ENCODE measurements around the gene IL22RA1. TPM values are rescaled to one million over a fixed set of nuclear protein-coding genes. Genes with fewer than 3 reads are reported as not detected.

IL22RA1 gene
- total and polyA plus RNA-seq, 9 of the 15 experiments (the other 6 are each of a cell fraction or from before 2014, with no cell fraction given): not detected

DNA sequence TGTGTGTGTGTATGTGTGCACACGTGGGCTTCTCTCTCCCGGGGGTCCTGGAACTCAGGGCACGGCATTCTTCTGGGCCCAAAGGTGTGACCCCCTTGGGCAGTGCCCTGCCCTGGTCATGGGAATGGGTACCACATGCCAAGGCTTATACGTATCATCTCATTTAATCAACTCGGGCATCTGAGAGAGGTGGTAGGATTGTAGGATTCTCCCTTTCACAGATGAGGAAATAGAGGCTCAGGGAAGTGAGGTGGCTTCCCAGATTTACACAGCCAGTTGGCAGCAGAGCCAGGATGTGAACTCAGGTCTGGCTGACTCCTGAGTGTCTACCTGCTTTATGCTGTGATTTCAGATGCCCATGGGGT is 46.2 kb downstream of the IL22RA1 start (continued):
- TF ChIP-seq, protein P1, sequence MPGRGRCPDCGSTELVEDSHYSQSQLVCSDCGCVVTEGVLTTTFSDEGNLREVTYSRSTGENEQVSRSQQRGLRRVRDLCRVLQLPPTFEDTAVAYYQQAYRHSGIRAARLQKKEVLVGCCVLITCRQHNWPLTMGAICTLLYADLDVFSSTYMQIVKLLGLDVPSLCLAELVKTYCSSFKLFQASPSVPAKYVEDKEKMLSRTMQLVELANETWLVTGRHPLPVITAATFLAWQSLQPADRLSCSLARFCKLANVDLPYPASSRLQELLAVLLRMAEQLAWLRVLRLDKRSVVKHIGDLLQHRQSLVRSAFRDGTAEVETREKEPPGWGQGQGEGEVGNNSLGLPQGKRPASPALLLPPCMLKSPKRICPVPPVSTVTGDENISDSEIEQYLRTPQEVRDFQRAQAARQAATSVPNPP (IDR thresholded peaks at IDR 0.05; ENCODE audit: borderline replicate concordance, insufficient read depth, insufficient read length): no peak
- TF ChIP-seq DNMT1 (IDR thresholded peaks at IDR 0.05): no peak

GRCh38 chr1:24096009-24096738 is 46.8 kb downstream of the IL22RA1 start:
- Histone ChIP-seq H3K9me3 (replicated peaks; ENCODE audit: control insufficient read depth, insufficient read depth, low read depth, low read length) (no peaks in the 10 kb centered on the region), H3K4me1 (replicated peaks in 1 of 2; ENCODE audit: control insufficient read depth in 2 of 2, insufficient read depth in 2 of 2, low read length in 2 of 2) (peaks cover 0 to 3% of the 10 kb centered on the region in 2 experiments; a peak in 2 of 5 replicates), H4K20me1 (replicated peaks; ENCODE audit: control insufficient read depth, insufficient read depth, low read length) (peaks cover 19% of the 10 kb centered on the region), H3K9me1 (ENCODE audit: control insufficient read depth, insufficient read depth, low read length) (peaks cover 5% of the 10 kb centered on the region), H3K4me3 (no peak overlapping the region), H3K4me2 (ENCODE audit: insufficient read depth, low read length) (no peak overlapping the region), H3K9ac (ENCODE audit: insufficient read depth in 1 of 2, low read depth in 2 of 2, low read length in 2 of 2) (no peak overlapping the region), H2AFZ (ENCODE audit: low read depth, low read length) (no peak overlapping the region), H3K79me2 (ENCODE audit: control insufficient read depth, insufficient read depth, low read length) (no peaks in the 10 kb centered on the region), H3K27me3 (ENCODE audit: control insufficient read depth in 2 of 2, insufficient read depth in 2 of 2, low read length in 2 of 2) (peaks cover 58 to 99% of the 10 kb centered on the region in 2 experiments), H3K27ac (ENCODE audit: extremely low read depth, low read depth, low read length) (no peak overlapping the region), H3K36me3 (ENCODE audit: control insufficient read depth, insufficient read depth, low read length) (no peaks in the 10 kb centered on the region)
- WGBS (ENCODE audit: insufficient coverage, low coverage, missing lambda C conversion rate): 9% methylated on average over 8 of the region's 8 CpGs
- FAIRE-seq (no peak), DNase-seq (ENCODE audit: extremely low read depth in 1 of 4, low spot score in 3 of 4) (no peak), ATAC-seq (0 out of 3 replicates have a peak, but pooled peaks have one; percentile 11)
- BruUV-seq (replicated peaks): no TSS peak
- in situ Hi-C loops (cut with MboI) (no loop called here), intact Hi-C loops (cut with micrococcal nuclease) (no loop called here)
- POLR2A ChIA-PET: no interaction called here
- CTCF ChIA-PET (ENCODE audit: low intra/inter-chr PET ratio): interaction anchor here (0.5 kb wide), 1 partner anchor 352 kb away, joined by 3 read pairs; no protein-coding TSS in a partner anchor
- TF ChIP-seq KDM2B (CRISPR knock-in tag; IDR thresholded peaks at IDR 0.05): no peak
- TF ChIP-seq MEIS2 (IDR thresholded peaks at IDR 0.05; ENCODE audit: partially characterized antibody): no peak
- TF ChIP-seq ETV6 (IDR thresholded peaks at IDR 0.05; ENCODE audit: borderline replicate concordance in 1 of 2, low read depth in 2 of 2, low read length in 1 of 2): no peak
- TF ChIP-seq ETV6 (CRISPR knock-in tag; IDR thresholded peaks at IDR 0.05; ENCODE audit: borderline replicate concordance): no peak
- no peak for TF ChIP-seq MLLT1 (IDR thresholded peaks at IDR 0.05)
- no peak for TF ChIP-seq ZNF384 (IDR thresholded peaks at IDR 0.05; ENCODE audit: low read depth, low read length)
- TF ChIP-seq, protein P2, sequence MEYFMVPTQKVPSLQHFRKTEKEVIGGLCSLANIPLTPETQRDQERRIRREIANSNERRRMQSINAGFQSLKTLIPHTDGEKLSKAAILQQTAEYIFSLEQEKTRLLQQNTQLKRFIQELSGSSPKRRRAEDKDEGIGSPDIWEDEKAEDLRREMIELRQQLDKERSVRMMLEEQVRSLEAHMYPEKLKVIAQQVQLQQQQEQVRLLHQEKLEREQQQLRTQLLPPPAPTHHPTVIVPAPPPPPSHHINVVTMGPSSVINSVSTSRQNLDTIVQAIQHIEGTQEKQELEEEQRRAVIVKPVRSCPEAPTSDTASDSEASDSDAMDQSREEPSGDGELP (CRISPR knock-in tag; IDR thresholded peaks at IDR 0.05; ENCODE audit: borderline replicate concordance): no peak
- no peak for TF ChIP-seq STAG1 (CRISPR knock-in tag; IDR thresholded peaks at IDR 0.05; ENCODE audit: borderline replicate concordance)
- TF ChIP-seq GTF2F1 (IDR thresholded peaks at IDR 0.05; ENCODE audit: low read depth, low read length): no peak
- TF ChIP-seq SP2 (IDR thresholded peaks at IDR 0.05; ENCODE audit: extremely low read depth, low read depth, low read length, poor library complexity, severe bottlenecking): no peak
- TF ChIP-seq, protein P3, sequence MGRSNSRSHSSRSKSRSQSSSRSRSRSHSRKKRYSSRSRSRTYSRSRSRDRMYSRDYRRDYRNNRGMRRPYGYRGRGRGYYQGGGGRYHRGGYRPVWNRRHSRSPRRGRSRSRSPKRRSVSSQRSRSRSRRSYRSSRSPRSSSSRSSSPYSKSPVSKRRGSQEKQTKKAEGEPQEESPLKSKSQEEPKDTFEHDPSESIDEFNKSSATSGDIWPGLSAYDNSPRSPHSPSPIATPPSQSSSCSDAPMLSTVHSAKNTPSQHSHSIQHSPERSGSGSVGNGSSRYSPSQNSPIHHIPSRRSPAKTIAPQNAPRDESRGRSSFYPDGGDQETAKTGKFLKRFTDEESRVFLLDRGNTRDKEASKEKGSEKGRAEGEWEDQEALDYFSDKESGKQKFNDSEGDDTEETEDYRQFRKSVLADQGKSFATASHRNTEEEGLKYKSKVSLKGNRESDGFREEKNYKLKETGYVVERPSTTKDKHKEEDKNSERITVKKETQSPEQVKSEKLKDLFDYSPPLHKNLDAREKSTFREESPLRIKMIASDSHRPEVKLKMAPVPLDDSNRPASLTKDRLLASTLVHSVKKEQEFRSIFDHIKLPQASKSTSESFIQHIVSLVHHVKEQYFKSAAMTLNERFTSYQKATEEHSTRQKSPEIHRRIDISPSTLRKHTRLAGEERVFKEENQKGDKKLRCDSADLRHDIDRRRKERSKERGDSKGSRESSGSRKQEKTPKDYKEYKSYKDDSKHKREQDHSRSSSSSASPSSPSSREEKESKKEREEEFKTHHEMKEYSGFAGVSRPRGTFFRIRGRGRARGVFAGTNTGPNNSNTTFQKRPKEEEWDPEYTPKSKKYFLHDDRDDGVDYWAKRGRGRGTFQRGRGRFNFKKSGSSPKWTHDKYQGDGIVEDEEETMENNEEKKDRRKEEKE (IDR thresholded peaks at IDR 0.05; ENCODE audit: borderline replicate concordance in 1 of 2, control insufficient read depth in 1 of 2, low read depth in 2 of 2, low read length in 1 of 2): no peak

All from K562 (cell line).